Measurements from ENCODE around the gene DNMT1. TPM values are rescaled to one million over a fixed set of nuclear protein-coding genes. Genes with fewer than 3 reads are reported as not detected.
A peak's percentile ranks its signal among the peaks of the same experiment; 100 is the strongest.

The DNMT1 gene
- total RNA-seq, 1 experiment from 2014 or later: 168 TPM

DNA sequence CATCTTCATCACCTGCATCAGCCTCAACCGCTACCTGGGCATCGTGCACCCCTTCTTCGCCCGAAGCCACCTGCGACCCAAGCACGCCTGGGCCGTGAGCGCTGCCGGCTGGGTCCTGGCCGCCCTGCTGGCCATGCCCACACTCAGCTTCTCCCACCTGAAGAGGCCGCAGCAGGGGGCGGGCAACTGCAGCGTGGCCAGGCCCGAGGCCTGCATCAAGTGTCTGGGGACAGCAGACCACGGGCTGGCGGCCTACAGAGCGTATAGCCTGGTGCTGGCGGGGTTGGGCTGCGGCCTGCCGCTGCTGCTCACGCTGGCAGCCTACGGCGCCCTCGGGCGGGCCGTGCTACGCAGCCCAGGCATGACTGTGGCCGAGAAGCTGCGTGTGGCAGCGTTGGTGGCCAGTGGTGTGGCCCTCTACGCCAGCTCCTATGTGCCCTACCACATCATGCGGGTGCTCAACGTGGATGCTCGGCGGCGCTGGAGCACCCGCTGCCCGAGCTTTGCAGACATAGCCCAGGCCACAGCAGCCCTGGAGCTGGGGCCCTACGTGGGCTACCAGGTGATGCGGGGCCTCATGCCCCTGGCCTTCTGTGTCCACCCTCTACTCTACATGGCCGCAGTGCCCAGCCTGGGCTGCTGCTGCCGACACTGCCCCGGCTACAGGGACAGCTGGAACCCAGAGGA, 80.6 kb downstream of the DNMT1 start:
- ChIA-PET POLR2A (interaction anchor here (0.5 kb wide), 1 partner anchor 254 kb away, joined by 4 read pairs; no protein-coding TSS in a partner anchor), CTCF (interaction anchor here (0.7 kb wide), 1 partner anchor 8 kb away, joined by 3 read pairs; the partner anchor contains the start of gene PPAN)
- H3K27ac ChIP-seq (ENCODE audit: low read length): no peak overlapping the region
- no TSS peak for BruUV-seq (replicated peaks)
- TF ChIP-seq, protein P1, sequence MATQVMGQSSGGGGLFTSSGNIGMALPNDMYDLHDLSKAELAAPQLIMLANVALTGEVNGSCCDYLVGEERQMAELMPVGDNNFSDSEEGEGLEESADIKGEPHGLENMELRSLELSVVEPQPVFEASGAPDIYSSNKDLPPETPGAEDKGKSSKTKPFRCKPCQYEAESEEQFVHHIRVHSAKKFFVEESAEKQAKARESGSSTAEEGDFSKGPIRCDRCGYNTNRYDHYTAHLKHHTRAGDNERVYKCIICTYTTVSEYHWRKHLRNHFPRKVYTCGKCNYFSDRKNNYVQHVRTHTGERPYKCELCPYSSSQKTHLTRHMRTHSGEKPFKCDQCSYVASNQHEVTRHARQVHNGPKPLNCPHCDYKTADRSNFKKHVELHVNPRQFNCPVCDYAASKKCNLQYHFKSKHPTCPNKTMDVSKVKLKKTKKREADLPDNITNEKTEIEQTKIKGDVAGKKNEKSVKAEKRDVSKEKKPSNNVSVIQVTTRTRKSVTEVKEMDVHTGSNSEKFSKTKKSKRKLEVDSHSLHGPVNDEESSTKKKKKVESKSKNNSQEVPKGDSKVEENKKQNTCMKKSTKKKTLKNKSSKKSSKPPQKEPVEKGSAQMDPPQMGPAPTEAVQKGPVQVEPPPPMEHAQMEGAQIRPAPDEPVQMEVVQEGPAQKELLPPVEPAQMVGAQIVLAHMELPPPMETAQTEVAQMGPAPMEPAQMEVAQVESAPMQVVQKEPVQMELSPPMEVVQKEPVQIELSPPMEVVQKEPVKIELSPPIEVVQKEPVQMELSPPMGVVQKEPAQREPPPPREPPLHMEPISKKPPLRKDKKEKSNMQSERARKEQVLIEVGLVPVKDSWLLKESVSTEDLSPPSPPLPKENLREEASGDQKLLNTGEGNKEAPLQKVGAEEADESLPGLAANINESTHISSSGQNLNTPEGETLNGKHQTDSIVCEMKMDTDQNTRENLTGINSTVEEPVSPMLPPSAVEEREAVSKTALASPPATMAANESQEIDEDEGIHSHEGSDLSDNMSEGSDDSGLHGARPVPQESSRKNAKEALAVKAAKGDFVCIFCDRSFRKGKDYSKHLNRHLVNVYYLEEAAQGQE (IDR thresholded peaks at IDR 0.05; ENCODE audit: insufficient read depth in 1 of 2, low read depth in 2 of 2, low read length in 1 of 2): no peak
- TF ChIP-seq SIN3A (IDR thresholded peaks at IDR 0.05; ENCODE audit: borderline replicate concordance, insufficient read depth, low read depth, low read length): 0 out of 2 replicates have a peak, but pooled peaks have one; percentile 11
- TF ChIP-seq POLR2AphosphoS5 (IDR thresholded peaks at IDR 0.05; ENCODE audit: low read depth, low read length): no peak
- TF ChIP-seq, protein P2, sequence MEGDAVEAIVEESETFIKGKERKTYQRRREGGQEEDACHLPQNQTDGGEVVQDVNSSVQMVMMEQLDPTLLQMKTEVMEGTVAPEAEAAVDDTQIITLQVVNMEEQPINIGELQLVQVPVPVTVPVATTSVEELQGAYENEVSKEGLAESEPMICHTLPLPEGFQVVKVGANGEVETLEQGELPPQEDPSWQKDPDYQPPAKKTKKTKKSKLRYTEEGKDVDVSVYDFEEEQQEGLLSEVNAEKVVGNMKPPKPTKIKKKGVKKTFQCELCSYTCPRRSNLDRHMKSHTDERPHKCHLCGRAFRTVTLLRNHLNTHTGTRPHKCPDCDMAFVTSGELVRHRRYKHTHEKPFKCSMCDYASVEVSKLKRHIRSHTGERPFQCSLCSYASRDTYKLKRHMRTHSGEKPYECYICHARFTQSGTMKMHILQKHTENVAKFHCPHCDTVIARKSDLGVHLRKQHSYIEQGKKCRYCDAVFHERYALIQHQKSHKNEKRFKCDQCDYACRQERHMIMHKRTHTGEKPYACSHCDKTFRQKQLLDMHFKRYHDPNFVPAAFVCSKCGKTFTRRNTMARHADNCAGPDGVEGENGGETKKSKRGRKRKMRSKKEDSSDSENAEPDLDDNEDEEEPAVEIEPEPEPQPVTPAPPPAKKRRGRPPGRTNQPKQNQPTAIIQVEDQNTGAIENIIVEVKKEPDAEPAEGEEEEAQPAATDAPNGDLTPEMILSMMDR (IDR thresholded peaks at IDR 0.05): no peak
- TF ChIP-seq TCF7L2 (IDR thresholded peaks at IDR 0.05; ENCODE audit: low read depth, low read length): no peak
- peaks cover 8% of the 10 kb centered on the region for H3K4me1 ChIP-seq (ENCODE audit: control insufficient read depth, insufficient read depth, low read length)
- in situ Hi-C loops (cut with HindIII; ENCODE audit: low pct_unique_long_range_greater_than_20kb, low sequenced_read_pairs) (no loop called here), intact Hi-C loops (cut with micrococcal nuclease; ENCODE audit: unreplicated experiment) (no loop called here)
- no peaks in the 10 kb centered on the region for H3K9me3 ChIP-seq (ENCODE audit: control insufficient read depth, insufficient read depth, low read depth, low read length)
- DNase-seq (ENCODE audit: low read depth, low spot score) (no peak), ATAC-seq (peak; percentile 5)
- H3K4me3 ChIP-seq (ENCODE audit: low read depth in 2 of 2, low read length in 2 of 2): no peak overlapping the region
- peaks cover 6% of the 10 kb centered on the region for H3K36me3 ChIP-seq (ENCODE audit: control insufficient read depth, insufficient read depth, low read length)
- no peaks in the 10 kb centered on the region for H3K27me3 ChIP-seq (ENCODE audit: control insufficient read depth, insufficient read depth, low read length)

DNA sequence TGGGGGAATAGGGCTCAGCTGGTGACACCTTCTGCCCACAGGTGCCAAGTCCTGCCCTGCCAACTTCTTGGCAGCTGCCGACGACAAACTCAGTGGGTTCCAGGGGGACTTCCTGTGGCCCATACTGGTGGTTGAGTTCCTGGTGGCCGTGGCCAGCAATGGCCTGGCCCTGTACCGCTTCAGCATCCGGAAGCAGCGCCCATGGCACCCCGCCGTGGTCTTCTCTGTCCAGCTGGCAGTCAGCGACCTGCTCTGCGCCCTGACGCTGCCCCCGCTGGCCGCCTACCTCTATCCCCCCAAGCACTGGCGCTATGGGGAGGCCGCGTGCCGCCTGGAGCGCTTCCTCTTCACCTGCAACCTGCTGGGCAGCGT, 81.2 kb downstream of the DNMT1 start:
- intact Hi-C loops (cut with micrococcal nuclease; ENCODE audit: unreplicated experiment) (no loop called here), in situ Hi-C loops (cut with HindIII; ENCODE audit: low pct_unique_long_range_greater_than_20kb, low sequenced_read_pairs) (no loop called here)
- Histone ChIP-seq H3K9me3 (ENCODE audit: control insufficient read depth, insufficient read depth, low read depth, low read length) (no peaks in the 10 kb centered on the region), H3K27ac (ENCODE audit: low read length) (no peak overlapping the region), H3K4me1 (ENCODE audit: control insufficient read depth, insufficient read depth, low read length) (peaks cover 8% of the 10 kb centered on the region), H3K27me3 (ENCODE audit: control insufficient read depth, insufficient read depth, low read length) (no peaks in the 10 kb centered on the region), H3K4me3 (ENCODE audit: low read depth in 2 of 2, low read length in 2 of 2) (no peak overlapping the region), H3K36me3 (ENCODE audit: control insufficient read depth, insufficient read depth, low read length) (peaks cover 4% of the 10 kb centered on the region)
- ChIA-PET CTCF (interaction anchor here (0.8 kb wide), 1 partner anchor 40 kb away, joined by 3 read pairs; no protein-coding TSS in a partner anchor), POLR2A (interaction anchor here (0.5 kb wide), 2 partner anchors 253 to 469 kb away, joined by 3 to 4 read pairs; no protein-coding TSS in a partner anchor)
- DNase-seq (ENCODE audit: low read depth, low spot score) (no peak), ATAC-seq (peak; percentile 12)
- BruUV-seq (replicated peaks): no TSS peak
- TF ChIP-seq POLR2AphosphoS5 (IDR thresholded peaks at IDR 0.05; ENCODE audit: low read depth, low read length): peak; percentile 71
- TF ChIP-seq, protein P1 (IDR thresholded peaks at IDR 0.05; ENCODE audit: insufficient read depth in 1 of 2, low read depth in 2 of 2, low read length in 1 of 2): no peak
